ENCODE data around the gene NACC1. TPM values are rescaled to one million over a fixed set of nuclear protein-coding genes. Genes with fewer than 3 reads are reported as not detected.

NACC1 gene
- total RNA-seq, 1 experiment from 2014 or later: 237 TPM

DNA sequence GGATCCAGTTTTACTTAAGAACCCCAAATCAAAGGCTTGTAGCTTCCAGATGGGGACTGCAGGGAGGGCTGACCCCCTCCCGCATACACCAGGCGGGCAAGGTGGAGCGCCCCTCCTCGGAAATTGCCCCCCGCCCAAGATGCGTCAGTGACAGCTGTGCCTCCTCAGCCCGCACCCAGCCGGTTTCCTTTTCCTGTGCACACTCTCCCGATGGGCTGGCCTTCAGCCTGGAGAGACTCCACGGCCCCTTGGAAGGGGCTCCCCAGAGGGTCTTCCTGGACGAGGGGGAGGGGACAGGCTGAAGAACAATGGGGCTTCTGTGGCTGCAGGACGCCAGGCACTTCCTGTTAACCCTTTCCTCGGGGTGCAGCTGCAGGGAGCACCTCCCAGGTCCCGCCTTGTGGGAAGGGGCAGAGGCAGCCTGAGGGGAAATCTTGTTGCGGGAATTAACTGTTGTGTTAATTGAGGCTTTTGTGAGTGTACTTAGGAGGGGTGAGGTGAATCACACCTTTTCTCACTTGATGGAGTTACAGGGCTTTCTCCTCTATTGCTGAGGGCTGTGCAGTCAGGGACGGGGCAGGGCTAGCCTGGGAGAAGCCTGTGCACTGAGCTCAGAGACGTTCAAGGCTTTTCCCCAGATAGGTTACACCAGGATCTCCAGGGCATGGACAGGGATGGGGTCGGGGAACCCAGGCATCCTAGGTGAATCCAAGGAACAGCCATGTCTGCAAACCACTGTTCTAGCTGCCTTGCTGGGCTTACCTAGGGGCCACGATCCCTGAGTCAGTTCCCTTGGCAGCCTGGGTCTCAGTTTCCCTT is 46.5 kb downstream of the NACC1 start (continued):
- TF ChIP-seq USF2 (CRISPR knock-in tag; IDR thresholded peaks at IDR 0.05) (peak; percentile 55), FOXK1 (CRISPR knock-in tag; IDR thresholded peaks at IDR 0.05) (peak; percentile 87), ZNF138 (CRISPR knock-in tag; conservative IDR thresholded peaks at IDR 0.05) (0 out of 2 replicates have a peak, but pooled peaks have one; percentile 48), ERG (CRISPR knock-in tag; IDR thresholded peaks at IDR 0.05) (peak; percentile 17; the same call in 1 of the 2 replicates), ELF4 (CRISPR knock-in tag; IDR thresholded peaks at IDR 0.05; ENCODE audit: low read depth) (no peak), NFE2L1 (CRISPR knock-in tag; IDR thresholded peaks at IDR 0.05) (peak; percentile 68; the same call in 1 of the 2 replicates), MXD4 (CRISPR knock-in tag; IDR thresholded peaks at IDR 0.05; ENCODE audit: borderline replicate concordance) (no peak), JAZF1 (CRISPR knock-in tag; IDR thresholded peaks at IDR 0.05) (no peak), ZNF423 (CRISPR knock-in tag; IDR thresholded peaks at IDR 0.05) (peak; percentile 99), FOXJ3 (CRISPR knock-in tag; IDR thresholded peaks at IDR 0.05; ENCODE audit: borderline replicate concordance) (0 out of 2 replicates have a peak, but pooled peaks have one; percentile 60), ZNF232 (CRISPR knock-in tag; IDR thresholded peaks at IDR 0.05) (peak; percentile 92), ZNF671 (CRISPR knock-in tag; IDR thresholded peaks at IDR 0.05) (no peak), E2F1 (CRISPR knock-in tag; IDR thresholded peaks at IDR 0.05) (no peak)
- TF ChIP-seq, protein P1, sequence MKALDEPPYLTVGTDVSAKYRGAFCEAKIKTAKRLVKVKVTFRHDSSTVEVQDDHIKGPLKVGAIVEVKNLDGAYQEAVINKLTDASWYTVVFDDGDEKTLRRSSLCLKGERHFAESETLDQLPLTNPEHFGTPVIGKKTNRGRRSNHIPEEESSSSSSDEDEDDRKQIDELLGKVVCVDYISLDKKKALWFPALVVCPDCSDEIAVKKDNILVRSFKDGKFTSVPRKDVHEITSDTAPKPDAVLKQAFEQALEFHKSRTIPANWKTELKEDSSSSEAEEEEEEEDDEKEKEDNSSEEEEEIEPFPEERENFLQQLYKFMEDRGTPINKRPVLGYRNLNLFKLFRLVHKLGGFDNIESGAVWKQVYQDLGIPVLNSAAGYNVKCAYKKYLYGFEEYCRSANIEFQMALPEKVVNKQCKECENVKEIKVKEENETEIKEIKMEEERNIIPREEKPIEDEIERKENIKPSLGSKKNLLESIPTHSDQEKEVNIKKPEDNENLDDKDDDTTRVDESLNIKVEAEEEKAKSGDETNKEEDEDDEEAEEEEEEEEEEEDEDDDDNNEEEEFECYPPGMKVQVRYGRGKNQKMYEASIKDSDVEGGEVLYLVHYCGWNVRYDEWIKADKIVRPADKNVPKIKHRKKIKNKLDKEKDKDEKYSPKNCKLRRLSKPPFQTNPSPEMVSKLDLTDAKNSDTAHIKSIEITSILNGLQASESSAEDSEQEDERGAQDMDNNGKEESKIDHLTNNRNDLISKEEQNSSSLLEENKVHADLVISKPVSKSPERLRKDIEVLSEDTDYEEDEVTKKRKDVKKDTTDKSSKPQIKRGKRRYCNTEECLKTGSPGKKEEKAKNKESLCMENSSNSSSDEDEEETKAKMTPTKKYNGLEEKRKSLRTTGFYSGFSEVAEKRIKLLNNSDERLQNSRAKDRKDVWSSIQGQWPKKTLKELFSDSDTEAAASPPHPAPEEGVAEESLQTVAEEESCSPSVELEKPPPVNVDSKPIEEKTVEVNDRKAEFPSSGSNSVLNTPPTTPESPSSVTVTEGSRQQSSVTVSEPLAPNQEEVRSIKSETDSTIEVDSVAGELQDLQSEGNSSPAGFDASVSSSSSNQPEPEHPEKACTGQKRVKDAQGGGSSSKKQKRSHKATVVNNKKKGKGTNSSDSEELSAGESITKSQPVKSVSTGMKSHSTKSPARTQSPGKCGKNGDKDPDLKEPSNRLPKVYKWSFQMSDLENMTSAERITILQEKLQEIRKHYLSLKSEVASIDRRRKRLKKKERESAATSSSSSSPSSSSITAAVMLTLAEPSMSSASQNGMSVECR (CRISPR knock-in tag; IDR thresholded peaks at IDR 0.05; ENCODE audit: borderline replicate concordance): peak; percentile 86; the same call in 1 of the 2 replicates
- TF ChIP-seq, protein P2, sequence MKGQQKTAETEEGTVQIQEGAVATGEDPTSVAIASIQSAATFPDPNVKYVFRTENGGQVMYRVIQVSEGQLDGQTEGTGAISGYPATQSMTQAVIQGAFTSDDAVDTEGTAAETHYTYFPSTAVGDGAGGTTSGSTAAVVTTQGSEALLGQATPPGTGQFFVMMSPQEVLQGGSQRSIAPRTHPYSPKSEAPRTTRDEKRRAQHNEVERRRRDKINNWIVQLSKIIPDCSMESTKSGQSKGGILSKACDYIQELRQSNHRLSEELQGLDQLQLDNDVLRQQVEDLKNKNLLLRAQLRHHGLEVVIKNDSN (CRISPR knock-in tag; IDR thresholded peaks at IDR 0.05): peak; percentile 53; the same call in 1 of the 2 replicates
- TF ChIP-seq, protein P3, sequence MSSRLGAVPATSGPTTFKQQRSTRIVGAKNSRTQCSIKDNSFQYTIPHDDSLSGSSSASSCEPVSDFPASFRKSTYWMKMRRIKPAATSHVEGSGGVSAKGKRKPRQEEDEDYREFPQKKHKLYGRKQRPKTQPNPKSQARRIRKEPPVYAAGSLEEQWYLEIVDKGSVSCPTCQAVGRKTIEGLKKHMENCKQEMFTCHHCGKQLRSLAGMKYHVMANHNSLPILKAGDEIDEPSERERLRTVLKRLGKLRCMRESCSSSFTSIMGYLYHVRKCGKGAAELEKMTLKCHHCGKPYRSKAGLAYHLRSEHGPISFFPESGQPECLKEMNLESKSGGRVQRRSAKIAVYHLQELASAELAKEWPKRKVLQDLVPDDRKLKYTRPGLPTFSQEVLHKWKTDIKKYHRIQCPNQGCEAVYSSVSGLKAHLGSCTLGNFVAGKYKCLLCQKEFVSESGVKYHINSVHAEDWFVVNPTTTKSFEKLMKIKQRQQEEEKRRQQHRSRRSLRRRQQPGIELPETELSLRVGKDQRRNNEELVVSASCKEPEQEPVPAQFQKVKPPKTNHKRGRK (CRISPR knock-in tag; IDR thresholded peaks at IDR 0.05; ENCODE audit: borderline replicate concordance): no peak
- TF ChIP-seq, protein P4, sequence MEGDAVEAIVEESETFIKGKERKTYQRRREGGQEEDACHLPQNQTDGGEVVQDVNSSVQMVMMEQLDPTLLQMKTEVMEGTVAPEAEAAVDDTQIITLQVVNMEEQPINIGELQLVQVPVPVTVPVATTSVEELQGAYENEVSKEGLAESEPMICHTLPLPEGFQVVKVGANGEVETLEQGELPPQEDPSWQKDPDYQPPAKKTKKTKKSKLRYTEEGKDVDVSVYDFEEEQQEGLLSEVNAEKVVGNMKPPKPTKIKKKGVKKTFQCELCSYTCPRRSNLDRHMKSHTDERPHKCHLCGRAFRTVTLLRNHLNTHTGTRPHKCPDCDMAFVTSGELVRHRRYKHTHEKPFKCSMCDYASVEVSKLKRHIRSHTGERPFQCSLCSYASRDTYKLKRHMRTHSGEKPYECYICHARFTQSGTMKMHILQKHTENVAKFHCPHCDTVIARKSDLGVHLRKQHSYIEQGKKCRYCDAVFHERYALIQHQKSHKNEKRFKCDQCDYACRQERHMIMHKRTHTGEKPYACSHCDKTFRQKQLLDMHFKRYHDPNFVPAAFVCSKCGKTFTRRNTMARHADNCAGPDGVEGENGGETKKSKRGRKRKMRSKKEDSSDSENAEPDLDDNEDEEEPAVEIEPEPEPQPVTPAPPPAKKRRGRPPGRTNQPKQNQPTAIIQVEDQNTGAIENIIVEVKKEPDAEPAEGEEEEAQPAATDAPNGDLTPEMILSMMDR (IDR thresholded peaks at IDR 0.05): no peak
- TF ChIP-seq, protein P5, sequence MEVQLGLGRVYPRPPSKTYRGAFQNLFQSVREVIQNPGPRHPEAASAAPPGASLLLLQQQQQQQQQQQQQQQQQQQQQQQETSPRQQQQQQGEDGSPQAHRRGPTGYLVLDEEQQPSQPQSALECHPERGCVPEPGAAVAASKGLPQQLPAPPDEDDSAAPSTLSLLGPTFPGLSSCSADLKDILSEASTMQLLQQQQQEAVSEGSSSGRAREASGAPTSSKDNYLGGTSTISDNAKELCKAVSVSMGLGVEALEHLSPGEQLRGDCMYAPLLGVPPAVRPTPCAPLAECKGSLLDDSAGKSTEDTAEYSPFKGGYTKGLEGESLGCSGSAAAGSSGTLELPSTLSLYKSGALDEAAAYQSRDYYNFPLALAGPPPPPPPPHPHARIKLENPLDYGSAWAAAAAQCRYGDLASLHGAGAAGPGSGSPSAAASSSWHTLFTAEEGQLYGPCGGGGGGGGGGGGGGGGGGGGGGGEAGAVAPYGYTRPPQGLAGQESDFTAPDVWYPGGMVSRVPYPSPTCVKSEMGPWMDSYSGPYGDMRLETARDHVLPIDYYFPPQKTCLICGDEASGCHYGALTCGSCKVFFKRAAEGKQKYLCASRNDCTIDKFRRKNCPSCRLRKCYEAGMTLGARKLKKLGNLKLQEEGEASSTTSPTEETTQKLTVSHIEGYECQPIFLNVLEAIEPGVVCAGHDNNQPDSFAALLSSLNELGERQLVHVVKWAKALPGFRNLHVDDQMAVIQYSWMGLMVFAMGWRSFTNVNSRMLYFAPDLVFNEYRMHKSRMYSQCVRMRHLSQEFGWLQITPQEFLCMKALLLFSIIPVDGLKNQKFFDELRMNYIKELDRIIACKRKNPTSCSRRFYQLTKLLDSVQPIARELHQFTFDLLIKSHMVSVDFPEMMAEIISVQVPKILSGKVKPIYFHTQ (CRISPR knock-in tag; IDR thresholded peaks at IDR 0.05): peak; percentile 50; the same call in 1 of the 2 replicates
- TF ChIP-seq, protein P6, sequence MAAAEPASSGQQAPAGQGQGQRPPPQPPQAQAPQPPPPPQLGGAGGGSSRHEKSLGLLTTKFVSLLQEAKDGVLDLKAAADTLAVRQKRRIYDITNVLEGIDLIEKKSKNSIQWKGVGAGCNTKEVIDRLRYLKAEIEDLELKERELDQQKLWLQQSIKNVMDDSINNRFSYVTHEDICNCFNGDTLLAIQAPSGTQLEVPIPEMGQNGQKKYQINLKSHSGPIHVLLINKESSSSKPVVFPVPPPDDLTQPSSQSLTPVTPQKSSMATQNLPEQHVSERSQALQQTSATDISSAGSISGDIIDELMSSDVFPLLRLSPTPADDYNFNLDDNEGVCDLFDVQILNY (CRISPR knock-in tag; IDR thresholded peaks at IDR 0.05): peak; percentile 76
